Ramos (cell line): ENCODE measurements around the gene LAMTOR2.
"Not testable (repeated sequence)": the region's sequence is repeated elsewhere in the genome, so short reads cannot be mapped to it uniquely, and the experiment has no call there.

Experiments used
- in situ Hi-C: fragments of 300-500 bp; cut with MboI; formaldehyde crosslinking; loops from one replicate; pipeline ENCODE4 v1.14.3; 2022; ENCODE audit warnings: low sequenced_read_pairs; ENCODE audit not compliant: unreplicated experiment

Gene LAMTOR2

DNA sequence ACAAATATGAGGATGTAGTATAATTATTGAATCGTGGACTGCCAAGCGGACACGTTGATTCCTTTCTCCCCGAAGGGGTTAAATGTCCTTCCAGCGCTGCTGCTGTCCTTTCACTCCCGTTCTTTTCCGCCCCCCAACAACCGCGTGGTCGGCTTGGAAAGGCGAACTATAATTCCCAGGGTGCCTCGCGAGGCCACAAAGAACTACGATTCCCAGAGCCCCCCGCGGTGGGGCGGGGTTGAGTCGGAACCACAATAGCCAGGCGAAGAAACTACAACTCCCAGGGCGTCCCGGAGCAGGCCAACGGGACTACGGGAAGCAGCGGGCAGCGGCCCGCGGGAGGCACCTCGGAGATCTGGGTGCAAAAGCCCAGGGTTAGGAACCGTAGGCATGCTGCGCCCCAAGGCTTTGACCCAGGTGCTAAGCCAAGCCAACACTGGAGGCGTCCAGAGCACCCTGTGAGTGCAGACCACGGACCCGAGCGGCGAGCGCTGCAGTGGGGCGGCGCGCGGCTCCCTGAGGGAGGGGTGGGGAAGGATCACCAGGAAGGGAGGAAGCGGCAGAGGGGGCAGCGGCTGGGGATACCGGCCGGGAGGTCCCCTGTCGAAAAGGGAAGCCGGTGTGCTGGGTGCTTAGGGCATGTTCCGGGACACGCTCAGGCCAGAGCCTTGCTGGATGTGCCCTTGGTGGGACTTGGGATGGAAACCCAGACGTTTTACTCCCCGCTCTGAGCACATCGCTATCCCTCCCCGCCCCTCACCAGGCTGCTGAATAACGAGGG lies at the start of gene LAMTOR2:
TSS of gene LAMTOR2 (plus strand) at position 283 of the 781 bp plus-strand sequence. CDS start at position 391, 108 bp downstream.
- in situ Hi-C loops: no loop called here

DNA sequence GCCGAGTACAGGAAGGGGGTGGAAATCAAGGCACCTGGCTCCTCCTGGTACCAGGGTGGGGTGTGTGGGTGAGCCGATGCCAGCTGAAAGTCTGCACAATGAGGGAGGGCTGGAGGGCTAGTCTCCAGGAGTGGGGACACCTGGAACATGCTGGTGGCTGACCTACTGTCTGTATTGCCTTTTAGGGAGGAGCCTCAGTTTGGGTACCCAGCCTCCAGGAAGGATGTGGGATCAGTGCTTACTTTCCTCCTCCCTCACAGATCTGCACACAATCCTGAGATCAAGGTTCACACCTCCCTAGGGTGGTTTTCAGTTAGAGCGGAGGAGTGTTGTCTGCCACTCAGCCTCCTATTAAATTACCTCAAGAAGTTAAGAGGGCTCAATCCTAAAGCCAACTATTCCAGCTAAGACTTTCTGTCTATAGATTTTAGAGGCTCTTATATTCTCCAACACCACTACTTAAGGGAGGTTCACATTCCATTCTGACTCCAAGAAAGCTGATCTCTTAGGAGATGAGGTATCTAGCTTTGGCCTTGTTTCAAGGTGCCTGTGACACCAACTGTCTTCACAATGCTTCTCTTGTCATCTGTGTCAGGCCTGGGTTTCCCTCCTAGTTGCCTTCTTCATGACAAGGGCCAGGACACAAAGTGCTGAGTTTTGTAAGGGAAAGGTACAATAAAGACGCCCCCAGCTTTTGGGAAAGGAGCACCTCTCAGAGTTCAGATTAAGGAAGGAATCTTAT lies 49.6 kb upstream of the LAMTOR2 start:
- in situ Hi-C loops: no loop called here

DNA sequence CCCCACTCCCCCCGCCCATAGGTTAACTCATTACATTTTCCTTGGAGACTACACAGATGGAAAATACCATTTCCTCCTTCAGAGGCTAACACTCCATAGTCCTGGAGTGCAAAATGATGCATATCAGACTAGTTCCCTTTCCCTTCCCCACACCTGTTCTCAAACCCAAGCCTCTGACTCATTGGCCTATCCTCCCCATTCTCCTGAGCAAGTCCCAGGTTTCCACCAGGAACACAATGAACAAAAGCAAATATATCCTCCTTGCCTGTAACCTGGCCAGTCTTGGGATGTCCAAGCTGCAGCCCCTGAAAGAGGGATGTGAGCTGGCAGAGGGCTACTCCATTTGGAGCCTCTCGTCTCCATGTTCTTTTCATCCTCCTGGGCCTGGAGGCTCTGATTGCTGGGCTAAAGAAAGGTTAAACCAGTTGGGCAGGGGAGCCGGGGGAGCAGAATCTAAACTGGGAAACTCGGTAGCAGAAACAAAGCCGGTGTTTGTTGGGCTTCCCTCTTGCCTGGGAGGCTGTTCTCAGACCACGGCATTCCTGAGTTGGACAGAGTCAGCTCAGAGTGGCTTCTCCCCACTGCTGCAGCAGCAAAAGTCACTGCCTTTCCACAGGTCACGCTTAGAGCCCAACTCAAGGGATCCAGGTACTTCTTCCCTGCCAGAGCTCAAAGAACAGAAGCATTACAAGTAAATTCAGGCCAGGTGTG lies 47.8 kb upstream of the LAMTOR2 start:
- in situ Hi-C loops: no loop called here

DNA sequence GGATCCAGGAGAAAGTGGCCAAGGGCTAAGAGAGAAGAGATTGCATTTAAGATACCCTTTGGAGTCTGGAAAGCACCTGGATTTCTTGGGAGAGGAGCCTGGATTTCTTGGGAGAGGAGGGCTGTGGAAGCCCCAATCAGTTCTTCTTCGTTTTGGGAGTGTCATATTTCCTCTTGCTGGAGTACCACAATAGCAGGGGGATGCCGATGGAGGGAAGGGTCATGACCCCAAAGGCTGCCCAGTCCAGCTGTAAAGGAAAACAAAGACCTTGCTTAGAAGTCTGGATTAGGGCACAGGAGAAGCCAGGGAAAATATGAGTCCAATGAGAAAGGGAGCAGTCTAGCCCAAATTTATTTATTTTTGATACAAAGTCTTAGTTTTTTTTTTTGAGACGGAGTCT lies 45.2 kb upstream of the LAMTOR2 start:
- in situ Hi-C loops: no loop called here

DNA sequence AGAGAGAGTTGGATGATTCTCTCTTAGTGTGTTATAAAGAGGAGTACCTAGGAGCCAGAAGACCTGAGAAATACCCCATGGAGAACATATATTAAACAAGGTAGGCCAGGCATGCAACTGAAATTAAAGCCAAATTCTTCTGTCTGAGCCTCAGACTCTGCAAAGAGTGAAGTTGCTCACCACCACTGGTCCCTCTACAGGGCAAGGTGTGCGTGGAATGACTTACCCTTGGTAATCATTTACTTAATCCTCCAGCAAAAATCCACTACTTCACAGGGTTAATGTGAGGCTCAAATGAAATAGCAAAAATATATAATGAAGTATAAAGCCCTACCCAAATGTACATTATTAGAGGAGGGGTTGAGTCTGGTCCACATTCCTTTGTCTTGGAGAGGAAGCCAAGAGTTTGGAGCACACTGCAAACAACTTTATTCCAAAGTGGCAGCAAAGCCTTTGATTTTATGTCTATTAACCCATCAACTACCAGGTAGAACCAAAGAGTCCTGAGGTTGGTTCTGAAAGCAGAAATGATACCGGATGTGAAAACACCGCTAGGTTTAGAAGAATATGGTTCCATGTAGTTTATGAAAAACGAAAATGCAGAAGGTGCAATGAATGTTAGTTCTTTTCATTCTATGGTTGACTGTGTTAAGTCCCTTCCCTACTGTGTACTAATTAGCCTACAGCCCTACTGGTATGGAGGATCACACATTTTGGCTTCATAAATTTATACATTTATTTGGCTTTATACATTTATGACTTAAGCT lies 42.3 kb upstream of the LAMTOR2 start:
- in situ Hi-C loops: no loop called here

DNA sequence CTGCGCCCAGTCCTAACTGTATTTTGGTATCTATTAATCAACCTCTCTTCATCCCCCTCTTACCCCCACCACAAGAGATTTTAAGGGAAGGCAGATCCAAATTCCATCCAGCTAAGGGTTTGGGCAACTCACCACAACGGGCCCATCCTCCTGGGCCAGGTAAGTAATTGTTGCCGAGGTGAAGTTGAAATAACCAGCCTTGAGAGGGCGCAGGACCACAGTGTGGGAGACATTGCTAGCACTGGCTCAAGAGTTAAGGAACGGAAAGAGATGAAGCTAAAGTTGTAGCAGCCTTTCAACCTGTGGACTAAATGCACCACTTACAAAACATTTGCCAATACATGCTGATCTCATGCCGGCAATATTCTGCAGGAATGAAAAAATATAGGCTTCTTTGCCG lies 39.8 kb upstream of the LAMTOR2 start:
- in situ Hi-C loops: no loop called here

DNA sequence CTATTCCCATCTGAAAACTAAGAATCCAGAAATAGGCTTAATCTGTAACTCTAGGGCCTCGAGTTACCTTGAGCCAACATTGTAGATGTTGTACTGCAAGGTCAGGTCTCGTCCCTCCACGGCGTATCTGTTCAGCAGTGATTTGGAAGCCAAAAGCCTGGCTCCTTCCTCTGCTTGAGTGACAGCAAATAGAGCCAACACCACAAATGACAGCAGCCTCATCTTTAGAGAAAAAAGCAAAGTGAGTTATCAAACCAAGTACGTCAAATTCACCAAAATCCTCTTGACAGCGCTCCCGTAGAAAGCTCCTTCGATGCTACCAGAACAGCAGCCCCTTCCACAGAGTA lies 34.7 kb upstream of the LAMTOR2 start:
- in situ Hi-C loops: no loop called here

DNA sequence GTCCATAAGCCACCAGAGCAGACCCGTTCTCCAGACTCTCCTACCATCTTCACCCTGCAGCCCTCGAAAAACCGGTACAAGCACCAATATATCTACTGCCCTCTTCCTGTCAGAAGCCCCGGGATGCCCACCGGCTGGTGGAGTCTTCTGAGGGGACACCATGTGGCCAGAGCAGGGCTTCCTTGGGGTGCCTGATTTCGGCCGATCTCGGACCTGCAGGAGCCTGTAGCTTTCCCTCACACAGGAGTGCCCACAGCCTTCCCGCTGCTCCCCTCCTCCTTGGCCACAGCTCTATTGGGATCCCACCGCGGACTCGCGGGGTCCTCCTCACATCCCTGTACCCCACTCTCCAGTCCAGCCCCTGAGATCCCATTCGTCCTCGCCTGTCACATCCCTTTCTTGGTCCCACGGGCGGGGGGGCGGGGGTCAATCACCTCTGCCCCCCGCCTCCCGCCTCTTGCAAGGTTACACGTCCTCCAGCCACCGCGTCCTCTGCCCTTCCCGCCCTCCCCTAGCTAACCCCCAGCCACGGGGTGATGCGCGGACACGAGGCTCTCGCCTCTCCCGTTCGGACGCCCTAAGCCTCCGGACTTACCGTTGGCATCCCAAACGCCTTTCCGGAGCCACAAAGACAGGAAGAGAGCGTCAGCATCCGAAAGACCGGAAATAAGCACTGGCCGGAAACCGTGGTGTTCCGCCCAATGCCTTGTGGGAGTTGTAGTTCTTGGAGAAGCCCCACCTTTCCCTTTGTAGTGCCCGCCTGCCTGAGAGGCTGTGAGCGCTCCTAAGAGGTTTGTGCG lies 34.1 kb upstream of the LAMTOR2 start, which contains the start of gene SSR2:
TSS of gene SSR2 (minus strand) at position 659 of the 800 bp plus-strand sequence. CDS start 784 bp downstream, outside the sequence.
- in situ Hi-C loops: no loop called here

DNA sequence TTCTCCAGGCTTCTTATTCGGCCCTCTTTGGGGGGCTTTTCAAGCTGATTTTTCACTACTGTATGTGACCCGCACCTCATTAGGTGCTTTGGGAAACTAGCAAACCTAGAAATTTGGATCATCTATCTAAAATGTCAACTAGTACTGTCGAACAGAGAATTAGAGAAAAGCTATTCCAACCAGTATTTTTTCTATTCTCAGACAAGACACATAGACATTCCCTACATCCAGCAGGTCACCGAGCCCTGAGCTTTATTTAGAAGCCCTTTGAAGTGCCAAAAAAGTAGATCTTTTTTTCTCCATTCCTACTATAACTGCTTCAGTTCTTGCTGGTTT lies 33.5 kb upstream of the LAMTOR2 start:
- in situ Hi-C loops: no loop called here

DNA sequence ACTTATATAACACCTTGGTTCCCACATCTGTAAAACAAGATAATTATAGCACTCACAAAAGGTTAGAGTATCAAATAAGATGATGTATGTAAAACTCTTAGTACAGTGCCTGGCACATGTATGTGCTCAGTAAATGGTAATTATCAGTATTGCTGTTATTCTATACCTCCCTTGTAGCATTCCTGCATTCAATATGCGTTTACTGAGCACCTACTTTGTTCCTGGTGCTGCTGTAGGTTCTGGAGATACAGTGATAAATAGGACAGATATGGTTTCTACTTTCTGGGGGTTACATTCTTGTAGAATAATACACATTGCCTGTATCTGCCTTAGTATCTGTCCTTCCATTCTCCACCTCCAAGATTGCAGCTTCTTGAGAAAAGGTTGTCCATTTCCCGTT lies 32.6 kb upstream of the LAMTOR2 start:
- in situ Hi-C loops: no loop called here

DNA sequence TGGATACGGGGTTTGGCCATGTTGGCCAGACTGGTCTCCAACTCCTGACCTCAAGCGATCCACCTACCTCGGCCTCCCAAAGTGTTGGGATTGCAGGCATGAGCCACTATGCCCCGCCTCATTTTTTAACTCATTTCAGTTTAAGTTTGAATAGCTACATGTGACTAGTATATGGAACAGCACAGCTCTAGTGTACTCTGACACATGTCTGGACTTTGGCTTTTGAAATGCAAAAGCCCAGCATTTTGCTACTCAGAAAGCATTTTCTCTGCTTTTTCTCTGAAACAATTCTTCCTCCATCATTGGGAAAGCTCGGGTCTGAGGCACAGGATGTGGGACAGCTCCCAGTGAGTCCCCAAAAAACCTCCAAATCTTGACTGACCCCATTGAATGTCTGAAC lies 29.8 kb upstream of the LAMTOR2 start:
- in situ Hi-C loops: no loop called here

DNA sequence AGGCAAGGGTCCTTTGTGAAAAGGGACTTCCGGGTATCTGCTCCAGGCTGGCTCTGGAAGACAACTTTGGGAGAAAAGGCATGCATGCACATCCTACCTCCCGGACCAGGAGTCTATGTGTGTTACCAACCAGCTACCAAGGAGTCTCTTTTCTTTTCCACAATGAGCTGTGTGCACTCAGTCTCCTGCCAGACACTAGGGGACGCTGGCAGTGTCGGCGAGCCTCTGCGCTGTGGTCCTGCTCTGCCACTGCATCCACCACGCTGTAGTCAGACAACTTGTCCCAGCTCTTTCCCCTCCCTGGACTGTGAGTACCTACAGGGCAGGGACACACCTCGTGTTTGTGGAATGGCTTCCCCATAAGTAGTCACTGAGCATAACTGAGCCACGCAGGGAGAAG lies 28.7 kb upstream of the LAMTOR2 start:
- in situ Hi-C loops: no loop called here

DNA sequence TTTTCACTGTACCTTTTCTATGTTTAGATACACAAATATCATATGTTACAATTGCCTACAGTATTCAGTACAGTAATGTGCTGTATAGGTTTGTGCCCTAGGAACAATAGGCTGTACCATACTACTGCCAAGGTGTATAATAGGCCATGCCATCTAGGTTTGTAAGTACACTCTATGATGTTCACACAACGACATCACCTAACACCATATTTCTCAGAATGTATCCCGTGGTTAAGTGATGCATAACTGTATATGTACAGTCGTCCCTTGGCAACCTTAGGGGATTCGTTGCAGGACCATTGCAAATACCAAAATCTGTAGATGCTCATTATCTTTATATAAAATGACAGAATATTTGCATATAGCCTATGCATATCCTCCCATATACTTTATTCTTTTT lies 28.0 kb upstream of the LAMTOR2 start:
- in situ Hi-C loops: no loop called here

DNA sequence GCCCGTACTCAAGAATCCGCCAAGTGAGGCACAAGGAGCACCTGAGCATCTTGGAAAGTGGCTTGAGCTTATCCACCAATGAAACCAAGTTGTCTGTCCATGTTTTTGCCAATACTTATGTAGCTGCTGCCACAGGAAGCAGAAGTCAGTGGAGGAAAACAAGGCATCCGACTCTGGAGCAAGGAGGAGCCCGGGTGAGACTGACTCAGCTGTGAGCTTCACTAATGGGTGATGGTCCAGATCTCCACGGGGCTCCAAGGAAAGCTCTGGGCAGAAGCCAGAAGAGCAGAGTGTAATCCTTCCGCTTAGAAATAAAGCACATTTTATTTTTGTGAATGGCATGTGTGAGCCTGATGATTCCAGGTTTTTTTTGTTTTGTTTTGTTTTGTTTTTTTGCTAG lies 21.6 kb upstream of the LAMTOR2 start:
- in situ Hi-C loops: no loop called here

DNA sequence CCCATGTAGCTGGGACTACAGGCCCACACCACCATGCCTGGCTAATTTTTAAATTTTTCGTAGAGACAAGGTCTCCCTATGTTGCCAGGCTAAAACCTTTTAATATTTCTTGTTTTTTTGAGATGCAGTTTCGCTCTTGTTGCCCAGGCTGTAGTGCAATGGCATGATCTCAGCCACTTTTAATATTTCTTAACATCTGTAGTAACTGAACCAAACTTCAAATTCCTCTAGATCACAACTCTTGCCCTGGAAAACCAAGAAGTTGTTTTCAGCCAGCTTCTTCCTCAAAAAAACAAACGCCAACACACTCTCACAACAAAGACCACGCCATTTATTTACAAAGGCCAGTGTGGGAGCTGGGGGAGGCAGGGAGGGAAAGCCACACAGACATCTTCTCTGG lies 19.6 kb upstream of the LAMTOR2 start:
- in situ Hi-C loops: not testable (repeated sequence)

DNA sequence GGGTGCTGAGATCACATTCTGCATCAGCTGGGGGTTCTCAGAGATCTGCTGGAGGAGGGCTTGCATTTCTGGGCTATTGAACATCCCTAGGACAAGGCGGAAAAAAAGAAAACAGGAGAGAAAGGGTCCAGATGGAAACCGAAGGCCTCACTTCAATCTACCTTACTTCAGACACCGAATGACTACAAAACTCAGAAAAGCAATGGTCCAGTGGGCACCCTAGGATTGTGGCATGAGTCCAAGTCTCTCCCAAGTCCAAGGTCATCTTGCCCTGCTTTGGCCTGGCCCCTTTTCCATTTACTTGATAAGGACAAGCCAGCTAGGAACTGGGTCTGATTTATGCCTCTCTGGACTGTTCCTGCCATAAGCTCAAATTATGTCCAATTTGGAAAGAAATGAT lies 11.8 kb upstream of the LAMTOR2 start:
- in situ Hi-C loops: no loop called here

DNA sequence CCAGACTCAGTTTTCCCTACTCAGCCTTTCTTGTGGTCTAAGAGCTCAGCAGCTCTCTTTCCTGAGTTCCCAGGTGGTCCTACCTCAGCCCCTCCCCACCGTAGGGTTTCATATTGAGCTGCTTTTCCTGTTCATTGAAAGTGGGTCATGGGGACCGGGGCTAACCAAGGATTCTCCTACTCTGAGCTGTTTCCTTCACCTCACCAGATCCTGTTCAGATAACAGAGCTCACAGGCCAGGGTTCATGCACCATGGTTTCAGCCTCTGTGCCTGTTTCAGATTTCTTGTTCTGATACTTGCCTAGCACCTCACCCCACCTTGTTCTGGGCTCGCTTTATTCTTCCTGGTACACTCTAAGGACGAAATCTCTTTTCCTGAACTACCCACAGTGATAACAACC lies 9.5 kb upstream of the LAMTOR2 start:
- in situ Hi-C loops: no loop called here

DNA sequence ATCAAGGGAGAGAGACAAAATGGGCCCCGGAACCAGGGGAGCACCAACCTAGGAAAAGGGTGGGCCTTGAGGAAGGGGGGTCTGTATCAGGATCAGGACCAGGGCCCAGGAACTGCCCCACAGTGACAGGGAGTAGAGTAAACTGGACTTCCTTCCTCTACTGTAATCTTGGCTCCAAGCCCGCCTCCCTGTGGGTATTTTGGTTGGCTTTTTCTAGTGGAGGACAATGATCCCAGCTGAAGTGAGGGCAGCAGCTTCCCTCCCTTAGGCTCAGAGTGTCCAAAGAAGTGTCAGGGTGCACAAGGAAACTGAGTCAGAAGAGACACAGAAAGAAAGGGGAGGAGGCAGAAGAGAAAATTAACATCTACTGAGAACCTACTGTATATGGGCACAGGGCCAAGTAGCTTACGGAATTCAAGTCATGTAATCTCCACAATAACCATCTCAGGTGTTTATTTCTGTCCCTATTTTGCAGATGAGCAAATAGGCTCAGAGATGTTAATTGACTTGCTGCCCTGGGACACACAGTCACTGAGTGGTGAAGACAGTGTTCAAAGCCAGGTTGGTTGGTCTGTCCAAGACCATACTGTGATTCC lies 5.8 kb upstream of the LAMTOR2 start:
- in situ Hi-C loops: no loop called here

DNA sequence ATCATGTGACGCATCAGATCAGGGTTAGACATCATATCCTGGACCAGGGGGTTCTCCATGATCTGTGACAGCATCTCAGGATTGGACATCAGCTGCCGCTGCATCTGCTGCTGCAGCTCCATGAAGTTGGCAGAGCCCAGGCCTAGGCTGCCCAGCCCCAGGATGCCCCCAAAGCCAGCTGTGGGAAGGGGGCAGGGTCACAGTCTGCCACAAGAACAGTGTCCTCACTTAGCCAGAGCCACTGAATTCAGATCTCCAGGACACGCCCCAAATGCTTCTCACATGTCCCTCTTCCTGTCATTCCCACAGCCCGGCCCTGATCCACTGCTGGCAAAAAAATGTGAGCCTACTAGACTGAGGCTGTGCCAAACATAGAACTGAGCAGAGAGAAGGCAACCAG lies 4.2 kb upstream of the LAMTOR2 start:
- in situ Hi-C loops: no loop called here
